NCI-H82 treated with DMSO at 0.1 percent for 48 hours (cell line): ENCODE results near the gene ZNF416.

Source experiments
- DNase-seq: peaks from one replicate; lab custom pipeline; 2025; ENCODE audit not compliant: unreplicated experiment; lab: John Stamatoyannopoulos, UW

Gene ZNF416

DNA sequence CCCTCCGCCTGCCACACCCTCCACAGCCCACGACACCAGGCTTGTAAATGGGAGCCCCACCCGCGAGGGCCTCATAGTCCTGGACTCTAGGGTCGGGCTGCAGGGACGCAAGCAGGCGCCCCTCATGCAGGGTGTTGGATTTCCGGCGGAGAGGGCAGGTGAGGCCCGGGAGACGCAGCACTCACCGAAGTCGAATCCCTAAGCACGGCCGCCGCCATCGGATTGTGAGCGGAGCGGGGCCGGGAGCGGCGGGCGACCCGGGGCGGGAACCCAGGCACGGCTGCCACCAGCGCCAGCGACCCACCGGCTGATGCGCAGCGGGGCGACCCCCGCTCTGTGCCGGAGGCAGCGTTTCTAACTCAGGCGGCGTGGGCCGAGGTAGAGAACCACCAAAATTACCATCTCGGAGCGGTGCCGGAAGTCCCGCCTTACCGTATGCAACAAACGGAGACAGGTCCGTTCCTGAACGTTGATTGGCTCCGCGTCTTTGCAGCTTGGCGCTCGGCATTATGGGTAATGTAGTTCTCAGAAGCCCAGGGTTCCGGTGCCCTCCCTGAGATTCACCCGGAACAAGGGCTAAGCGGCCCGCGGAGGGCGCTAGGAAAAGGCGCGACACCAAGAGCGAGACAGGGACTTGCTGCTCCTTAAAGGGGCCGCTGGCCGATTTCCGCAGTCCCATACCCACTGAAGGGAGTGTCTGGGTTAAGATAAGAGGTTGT lies at the start of gene ZNF416:
Gene ZNF416 (minus strand): TSS at position 425 of the 719 bp plus-strand sequence. CDS start 207 bp downstream, at position 218.
- DNase-seq, result peak; percentile 96

DNA sequence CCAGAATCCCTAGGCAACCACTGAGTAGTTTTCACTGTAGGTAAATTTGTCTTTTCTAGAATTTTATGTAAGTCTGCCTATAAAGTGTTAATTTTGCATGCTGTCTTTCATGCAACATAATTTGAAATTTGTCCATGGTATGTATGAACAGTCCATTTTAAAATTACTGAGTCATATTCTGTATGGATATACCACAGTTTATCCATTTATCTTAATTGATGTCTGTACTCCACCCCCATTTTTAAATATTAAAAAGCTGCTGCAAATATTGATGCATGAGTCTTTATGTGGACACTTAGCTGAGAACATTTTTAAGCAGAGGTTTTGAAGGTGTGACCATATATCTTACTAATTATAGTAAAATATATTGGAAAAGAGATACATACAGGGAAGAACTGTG lies 44.4 kb upstream of the ZNF416 start:
- no peak for DNase-seq

DNA sequence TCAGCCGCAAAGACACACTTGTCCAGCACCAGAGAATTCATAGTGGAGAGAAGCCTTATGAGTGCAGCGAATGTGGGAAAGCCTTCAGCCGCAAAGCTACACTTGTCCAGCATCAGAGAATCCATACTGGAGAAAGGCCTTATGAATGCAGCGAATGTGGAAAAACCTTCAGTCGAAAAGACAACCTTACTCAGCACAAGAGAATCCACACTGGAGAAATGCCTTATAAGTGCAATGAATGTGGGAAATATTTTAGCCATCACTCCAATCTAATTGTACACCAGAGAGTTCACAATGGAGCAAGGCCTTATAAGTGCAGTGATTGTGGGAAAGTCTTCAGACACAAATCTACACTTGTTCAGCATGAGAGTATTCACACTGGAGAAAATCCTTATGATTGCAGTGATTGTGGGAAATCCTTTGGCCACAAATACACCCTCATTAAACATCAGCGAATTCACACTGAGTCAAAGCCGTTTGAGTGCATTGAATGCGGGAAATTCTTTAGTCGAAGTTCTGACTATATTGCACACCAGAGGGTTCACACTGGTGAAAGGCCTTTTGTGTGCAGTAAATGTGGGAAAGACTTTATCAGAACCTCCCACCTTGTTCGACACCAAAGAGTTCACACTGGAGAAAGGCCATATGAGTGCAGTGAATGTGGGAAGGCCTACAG lies 42.1 kb upstream of the ZNF416 start:
- DNase-seq, result no peak

DNA sequence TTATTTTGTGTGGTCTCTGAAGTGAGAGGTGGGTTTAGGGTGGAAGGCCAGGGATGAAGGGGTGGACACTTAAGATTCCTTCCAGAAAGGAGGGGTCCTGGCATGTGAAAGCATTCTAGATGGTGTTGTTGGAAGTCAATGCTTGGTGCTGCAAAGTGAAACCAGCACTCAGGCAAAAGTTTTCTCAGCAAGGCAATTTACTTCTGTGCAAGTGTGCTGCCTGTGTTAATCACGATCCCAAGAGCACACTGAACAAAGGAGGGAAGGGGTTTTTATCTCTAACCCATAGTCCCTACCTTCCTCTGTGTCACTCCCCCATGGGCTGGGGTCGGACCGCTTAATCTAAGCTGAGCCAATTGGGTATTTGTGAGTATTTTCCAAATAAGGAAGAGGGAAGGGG lies 36.6 kb upstream of the ZNF416 start:
- no peak for DNase-seq

DNA sequence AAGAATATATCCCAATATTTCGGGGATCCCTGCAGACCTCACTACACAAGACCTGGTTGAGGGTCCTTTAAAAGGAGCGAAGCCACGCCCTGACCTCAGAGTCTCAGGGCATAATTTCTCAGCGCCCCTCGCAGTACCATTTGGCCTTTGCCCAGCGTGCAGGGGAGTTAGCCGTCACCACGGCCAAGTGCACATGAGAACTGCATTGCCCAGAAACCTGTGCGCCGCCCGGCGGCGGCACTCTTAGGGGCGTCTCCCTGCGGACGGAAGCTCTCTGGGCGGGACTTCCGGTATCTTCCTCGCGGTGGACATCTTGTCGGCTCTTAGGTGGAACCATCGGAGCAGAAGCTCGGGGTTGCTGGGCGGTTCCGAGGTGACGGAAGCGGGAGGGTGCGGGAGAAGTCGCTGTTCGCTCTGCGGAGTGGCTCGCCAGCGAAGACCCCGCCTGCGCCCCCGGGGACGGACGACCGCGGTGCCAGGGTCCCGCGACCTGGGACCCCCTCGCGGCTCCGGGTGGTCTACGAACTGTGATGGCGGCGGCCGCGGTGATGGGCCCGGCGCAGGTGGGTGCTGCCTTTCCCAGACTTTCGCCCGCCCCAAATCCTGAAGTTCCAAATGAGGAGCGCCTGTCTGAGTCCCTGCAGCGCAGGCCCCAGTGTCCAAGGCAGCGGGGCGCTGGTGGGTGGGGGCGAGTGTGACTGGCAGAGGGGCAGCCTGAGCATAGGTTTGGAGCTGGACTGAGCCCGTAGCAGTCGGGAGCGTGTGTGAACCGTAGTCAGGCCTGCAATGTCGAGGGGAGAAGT lies 35.4 kb upstream of the ZNF416 start, which contains the start of gene ZNF134:
Gene ZNF134 (plus strand): TSS at position 302 of the 803 bp plus-strand sequence. CDS start 5,227 bp downstream, outside the sequence.
- DNase-seq, result peak; percentile 72

DNA sequence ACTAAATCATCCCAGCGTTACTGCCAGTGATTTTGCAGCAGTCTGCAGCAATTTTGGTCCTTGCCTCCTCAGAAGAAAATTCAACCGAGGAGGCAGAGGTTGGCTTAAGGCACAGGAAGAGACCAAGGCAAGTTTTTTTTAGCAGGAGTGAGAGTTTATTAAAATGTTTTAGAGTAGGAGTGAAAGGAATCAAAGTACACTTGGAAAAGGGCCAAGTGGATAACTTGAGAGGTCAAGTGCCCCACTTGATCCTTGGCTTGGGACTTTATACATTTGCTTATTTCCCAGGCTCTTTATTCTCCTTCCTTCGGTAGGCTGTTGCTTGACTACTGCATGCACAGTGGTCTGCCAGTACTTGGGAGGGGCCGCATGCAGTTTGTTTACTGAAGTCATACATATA lies 32.4 kb upstream of the ZNF416 start:
- DNase-seq, result no peak

DNA sequence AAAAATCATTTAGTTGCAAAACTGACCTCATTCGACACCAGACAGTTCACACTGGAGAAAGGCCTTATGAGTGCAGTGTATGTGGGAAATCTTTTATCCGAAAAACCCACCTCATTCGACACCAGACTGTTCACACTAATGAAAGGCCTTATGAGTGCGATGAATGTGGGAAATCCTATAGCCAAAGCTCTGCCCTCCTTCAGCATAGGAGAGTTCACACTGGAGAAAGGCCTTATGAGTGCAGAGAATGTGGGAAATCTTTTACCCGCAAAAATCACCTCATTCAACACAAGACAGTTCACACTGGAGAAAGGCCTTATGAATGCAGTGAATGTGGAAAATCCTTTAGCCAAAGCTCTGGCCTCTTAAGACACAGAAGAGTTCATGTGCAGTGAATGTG lies 28.2 kb upstream of the ZNF416 start:
- no peak for DNase-seq

DNA sequence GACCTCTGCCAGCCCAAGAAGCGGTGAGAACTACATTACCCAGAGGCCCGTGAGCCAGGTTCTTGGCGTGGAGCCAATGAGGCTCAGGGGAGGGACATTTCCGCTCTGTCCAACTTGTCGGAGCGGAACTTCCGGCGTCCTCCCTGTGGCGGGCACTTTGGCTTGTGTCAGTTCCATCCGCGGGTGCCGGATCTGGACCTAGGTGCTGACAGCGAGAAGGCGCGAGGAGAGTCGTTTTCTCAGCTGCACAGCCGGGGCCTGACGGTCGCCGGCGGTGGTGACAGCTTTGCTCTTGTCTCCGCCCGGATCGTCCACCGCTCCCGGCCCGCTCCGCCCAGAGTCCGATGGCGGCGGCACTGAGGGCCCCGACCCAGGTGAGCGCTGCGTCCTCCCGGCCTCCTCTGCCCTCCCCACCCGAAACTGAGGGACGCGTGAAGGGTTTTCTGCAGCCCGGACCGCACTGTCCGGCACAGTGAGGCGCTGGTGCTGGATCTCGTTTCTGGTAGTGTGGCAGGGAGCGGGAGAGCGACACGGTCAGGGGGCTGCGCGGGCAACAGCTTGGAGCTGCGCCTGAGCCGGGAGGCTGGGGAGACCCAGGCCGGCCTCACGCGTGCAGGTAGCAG lies 21.2 kb upstream of the ZNF416 start, which contains the start of gene ZNF530:
Gene ZNF530 (plus strand): TSS at position 125 of the 623 bp plus-strand sequence. CDS start 4,461 bp downstream, outside the sequence.
- DNase-seq, result peak; percentile 77

DNA sequence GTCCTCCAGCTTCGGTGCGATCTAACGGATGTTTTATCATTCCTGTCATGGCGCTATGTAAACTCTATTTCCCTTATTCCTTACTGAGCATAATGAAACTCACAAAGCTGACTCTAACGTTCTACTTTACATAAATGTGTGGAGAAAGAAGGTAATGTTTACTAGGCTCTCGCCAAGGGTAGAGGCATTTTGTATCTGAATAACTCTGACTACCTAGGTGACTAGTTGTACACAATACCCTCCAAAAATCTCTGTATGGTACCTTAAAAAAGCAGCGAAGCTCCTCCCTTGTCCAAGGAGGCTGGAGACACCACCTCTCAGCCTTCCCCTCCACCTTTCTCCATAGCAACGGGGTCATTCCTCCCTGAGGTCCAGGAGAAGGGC lies 20.7 kb upstream of the ZNF416 start:
- no peak for DNase-seq

DNA sequence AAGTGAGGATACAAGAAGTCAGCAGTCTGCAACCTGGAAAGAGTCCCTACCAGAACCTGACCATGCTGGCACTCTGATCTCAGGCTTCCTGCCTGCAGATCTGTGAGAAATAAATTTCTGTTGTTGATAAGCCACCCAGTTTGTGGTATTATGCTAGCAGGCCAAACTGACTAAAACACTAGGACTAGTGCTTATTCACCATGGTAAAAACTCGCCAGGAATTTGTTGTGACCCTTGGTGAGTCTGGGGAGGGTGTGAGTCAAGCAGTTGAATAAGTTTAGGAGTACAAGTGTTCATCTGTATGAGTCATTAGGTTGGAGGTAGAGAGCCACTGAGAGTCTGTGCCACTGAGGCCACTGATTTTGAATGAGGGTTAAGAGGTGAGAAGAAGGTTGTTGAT lies 8.8 kb upstream of the ZNF416 start:
- DNase-seq, result no peak

DNA sequence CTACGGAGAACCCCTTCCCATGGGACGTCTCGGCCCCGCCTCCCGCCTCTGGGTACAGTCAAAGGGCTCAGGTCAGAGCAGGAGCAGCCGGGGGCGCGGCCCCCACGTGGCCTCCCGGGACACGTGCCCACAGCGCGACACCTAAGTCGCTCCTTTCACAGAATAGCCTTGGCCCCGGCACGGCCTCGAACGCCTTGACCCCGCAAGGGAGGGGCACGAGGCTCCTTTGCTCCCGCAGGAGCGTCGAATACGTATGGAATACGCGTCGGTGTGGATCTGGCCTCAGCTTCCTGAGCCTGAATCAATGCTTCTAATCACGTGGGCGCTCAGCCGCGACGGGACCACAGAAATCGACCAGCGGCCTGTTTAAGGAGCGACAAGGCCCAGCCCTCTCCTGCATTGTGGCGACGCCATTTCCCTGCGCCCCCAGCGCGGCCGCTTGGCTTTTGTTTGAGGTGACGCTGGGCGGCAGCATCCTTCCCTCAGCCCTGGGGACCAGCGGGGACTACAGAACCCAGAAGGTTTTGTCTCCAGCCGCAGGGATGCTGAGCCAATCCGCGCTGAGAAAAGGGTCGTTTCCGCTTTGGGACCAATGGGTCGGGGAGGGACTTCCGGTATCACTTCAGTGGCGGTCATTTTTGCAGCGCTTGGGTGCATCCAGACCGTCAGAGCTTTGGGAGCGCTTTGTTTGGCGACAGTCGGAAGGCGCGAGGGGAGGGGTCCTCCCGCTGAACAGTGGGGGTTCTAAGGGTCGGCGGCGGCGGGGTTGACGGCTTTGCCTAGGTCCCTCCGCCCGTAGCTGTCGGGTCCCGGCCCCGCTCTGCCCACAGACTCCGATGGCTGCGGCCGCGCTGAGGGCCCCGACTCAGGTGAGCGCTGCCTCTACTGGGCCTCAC lies 5.1 kb upstream of the ZNF416 start, which contains the start of gene ZIK1:
Gene ZIK1 (plus strand): TSS at position 625 of the 896 bp plus-strand sequence. CDS start 212 bp downstream, at position 837.
- DNase-seq, result peak; percentile 73

DNA sequence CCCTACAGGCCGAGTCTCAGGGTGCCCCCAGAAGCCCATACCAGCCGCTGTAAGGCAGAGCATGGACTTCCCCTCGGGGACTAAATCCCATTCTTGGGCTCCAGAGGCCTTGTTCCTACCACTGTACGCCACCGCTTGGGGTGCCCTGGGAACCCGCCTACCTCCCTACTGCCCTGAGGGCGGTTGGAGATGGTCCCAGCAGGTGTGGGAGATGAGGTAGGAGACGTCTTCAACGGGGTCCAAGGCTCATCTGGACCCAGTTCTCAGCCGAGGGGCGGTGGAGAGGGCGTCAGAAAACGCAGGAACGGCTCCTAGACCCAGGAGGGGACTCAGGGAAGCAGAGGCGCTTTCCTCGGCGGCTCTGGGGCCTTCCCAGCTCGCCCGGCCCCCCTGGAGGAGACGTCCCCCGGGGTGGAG lies 4.4 kb upstream of the ZNF416 start:
- no peak for DNase-seq

DNA sequence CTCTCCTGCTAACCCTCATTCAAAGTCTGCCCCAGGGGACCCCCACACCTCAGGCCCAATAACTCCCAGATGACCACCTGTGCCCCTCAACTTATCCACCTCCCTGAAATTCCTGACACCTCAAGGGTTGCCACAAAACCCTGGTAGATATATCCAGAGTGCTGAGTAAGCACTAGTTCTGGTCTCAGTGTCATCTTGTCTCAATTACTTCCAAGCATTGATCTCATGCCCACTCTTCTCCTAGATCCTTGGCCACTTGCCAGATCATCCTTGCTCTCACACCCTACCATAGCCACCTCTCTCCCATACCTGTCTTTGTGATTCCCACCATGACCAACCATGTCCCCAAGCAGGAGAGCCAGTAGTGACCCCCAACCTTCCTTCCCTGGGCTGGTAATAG lies 2.0 kb downstream of the ZNF416 start:
- no peak for DNase-seq

DNA sequence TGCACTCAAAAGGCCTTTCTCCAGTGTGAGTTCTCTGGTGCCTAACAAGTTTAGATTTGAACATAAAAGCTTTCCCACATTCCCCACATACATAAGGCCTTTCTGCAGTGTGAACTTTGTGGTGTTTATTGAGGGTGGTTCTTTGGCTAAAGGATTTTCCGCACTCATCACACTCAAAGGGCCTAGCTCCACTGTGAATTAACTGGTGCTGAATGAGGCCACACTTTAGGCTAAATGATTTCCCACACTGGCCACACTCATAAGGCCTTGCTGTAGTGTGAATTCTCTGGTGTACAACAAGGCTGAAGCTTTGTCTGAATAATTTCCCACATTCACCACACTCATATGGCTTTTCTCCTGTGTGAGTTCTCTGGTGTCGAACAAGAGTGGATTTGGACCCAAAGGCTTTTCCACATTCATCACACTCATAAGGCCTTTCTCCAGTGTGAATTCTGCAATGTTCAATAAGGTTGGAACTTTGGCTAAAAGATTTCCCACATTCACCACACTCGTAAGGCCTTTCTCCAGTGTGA lies 6.2 kb downstream of the ZNF416 start:
- DNase-seq, result no peak

DNA sequence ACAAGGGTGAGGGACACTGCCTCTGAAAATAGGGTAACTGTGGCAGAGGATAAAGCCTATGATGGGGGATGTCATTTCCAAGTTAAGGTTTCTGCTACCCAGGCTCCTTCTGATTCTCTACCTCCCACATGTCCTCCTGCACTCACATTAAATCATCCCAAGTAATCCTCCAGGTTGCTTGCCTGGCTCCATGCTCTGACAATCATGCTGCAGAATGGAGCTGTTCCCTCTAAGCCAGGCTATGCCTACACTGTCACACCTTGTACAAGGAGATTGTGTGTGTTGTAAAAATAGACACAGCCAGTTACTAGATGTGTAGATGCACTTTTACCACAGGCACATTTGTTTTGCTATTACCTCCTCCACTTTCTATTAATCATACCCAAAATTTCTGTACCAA lies 8.0 kb downstream of the ZNF416 start:
- DNase-seq, result no peak

DNA sequence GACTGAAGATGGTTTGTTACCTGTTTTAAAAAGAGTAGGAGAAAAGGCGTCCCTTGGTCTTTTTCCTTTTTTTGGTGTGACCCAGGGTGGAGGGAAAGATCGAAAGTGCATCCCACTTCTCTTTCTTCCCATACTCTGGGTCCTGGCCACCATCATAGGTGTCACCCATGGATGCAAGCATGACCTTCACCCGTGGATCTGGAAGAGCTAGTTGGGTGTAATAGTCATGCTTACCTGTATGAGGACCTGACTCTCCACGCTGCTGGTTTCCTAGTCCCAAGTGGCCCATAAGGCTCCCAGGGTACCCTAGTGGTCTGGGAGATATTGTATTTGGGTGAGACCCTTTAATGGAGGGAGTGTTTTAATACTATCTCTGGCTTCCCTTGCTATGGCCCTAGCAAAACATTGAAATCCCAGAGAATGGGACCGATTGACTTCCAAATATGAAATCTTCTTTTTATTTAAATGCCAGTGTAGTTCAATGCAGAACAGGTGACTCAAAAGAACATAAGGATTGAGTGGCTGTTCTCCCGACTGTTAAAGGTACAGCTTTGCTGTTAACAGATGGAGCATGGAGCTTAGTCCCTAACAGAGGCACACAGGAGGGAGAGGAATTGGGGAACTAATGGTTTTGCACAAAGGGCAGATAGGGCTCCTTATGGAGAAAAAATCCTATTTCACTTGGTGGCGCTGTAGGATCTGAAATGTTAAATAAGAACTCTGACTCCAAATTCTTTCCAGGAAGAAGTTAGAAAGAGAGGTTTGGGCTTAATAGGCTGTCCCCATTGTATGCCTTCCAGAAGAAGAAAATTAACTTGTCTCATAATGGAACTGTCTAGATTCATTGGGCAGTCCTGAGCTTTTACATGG lies 12.1 kb downstream of the ZNF416 start:
- no peak for DNase-seq

DNA sequence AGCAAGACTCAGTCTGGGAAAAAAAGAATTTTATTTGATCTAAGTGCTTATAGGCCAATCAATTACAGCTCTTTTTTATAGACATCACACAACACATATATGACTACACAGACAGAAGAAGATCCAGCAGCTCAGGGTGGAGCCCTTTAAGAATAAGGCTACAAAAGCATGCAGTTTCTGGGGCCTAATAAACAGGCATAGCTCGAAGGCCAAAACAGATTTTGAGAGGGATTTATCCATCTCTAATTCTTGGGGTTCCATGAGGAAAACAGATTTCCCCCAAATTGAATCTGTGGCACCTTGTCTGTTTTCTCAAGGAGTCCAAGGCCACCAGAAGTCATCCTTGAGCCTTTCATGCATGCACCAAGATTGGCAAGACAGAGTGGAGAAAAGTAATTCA lies 15.2 kb downstream of the ZNF416 start:
- no peak for DNase-seq

DNA sequence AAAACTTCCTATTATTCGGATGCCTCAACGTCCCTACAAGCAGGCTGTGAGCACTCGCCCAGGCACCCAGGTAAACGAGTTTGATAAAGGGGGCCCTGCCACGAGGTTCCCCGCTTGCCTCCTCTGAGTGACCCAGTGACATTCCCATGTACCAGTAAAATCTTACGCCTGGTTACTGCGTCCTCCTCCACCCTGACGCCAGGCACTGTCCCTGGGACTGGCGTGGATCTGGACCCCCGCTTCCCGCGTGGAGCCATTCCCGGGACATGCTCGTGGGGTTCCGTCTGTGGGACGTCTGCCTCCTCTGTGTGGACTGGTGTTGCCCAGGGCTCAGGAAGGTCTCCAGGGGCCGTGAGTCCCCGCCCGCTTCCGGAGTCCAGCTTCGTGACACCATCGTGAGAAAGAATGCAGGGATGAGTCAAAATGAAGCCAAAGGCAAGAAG lies 18.6 kb downstream of the ZNF416 start:
- DNase-seq, result no peak
